ENCODE data around the gene NRCAM. TPM values are rescaled to one million over a fixed set of nuclear protein-coding genes. Genes with fewer than 3 reads are reported as not detected.

The NRCAM gene
- total RNA-seq, 2 donors from 2014 or later = 17.9 to 28.2 TPM

DNA sequence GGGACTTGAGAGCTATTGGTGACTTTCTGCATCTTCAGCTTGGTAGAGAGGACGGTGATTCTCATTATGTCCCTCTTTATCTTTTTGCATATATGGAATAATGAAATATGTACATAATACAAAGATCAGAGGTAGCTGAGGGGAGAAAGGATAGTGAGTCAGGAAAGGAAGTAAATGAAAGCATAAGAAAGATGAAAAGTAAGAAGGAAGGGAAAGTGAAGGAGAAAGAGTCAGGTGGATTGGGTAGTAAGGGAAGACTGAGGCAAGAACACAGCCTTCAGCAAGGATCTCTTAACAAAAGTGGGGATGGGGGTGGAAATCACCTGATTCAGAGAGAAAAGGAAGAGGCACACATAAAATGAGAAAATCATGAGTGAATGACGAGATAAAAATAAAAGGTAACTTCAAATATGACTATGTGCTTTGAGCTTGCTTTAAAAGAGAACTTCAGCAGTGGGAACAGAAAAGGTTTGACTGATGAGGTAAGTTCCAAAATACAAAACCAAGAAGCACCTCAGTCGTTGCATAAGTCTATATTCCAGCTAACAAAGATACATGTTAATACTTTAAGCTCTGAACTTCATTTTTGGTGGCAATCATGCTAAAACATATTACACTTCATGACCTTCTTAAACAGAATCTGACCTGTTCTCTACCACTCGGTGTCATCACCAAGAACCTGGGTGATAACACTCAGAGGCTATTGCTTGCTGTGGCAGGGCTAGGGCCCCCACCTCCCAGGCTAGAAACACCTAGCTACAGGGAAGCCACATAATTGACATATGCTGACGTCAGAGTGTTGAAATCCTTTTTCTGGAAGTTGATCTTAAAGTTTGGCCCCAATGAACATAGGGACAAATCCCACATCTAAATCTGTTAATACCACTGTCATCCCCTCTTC is 32.9 kb downstream of the NRCAM start:
- Mint-ChIP-seq H3K27ac (no peak overlapping the region), H3K27me3 (ENCODE audit: insufficient read depth) (no peaks in the 10 kb centered on the region), H3K36me3 (ENCODE audit: low read depth) (no peaks in the 10 kb centered on the region), H3K4me1 (peaks cover 11% of the 10 kb centered on the region), H3K9me3 (no peaks in the 10 kb centered on the region), H3K4me3 (no peak overlapping the region)
- TF ChIP-seq, protein P1, sequence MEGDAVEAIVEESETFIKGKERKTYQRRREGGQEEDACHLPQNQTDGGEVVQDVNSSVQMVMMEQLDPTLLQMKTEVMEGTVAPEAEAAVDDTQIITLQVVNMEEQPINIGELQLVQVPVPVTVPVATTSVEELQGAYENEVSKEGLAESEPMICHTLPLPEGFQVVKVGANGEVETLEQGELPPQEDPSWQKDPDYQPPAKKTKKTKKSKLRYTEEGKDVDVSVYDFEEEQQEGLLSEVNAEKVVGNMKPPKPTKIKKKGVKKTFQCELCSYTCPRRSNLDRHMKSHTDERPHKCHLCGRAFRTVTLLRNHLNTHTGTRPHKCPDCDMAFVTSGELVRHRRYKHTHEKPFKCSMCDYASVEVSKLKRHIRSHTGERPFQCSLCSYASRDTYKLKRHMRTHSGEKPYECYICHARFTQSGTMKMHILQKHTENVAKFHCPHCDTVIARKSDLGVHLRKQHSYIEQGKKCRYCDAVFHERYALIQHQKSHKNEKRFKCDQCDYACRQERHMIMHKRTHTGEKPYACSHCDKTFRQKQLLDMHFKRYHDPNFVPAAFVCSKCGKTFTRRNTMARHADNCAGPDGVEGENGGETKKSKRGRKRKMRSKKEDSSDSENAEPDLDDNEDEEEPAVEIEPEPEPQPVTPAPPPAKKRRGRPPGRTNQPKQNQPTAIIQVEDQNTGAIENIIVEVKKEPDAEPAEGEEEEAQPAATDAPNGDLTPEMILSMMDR (conservative IDR thresholded peaks at IDR 0.05) = no peak
- DNase-seq = no peak
- Histone ChIP-seq H3K9ac (ENCODE audit: extremely low read depth, low read length, poor library complexity, severe bottlenecking) (no peak overlapping the region), H3K36me3 (ENCODE audit: control insufficient read depth, insufficient read depth, low read length) (no peaks in the 10 kb centered on the region), H3K4me3 (ENCODE audit: low read length) (no peak overlapping the region), H3K9me3 (ENCODE audit: control insufficient read depth, low read length) (no peaks in the 10 kb centered on the region), H3K4me1 (ENCODE audit: control insufficient read depth, insufficient read depth, low read length) (no peaks in the 10 kb centered on the region), H3K27me3 (ENCODE audit: control insufficient read depth, insufficient read depth, low read length, poor library complexity, severe bottlenecking) (no peaks in the 10 kb centered on the region), H3K27ac (ENCODE audit: low read depth, low read length) (no peak overlapping the region)
- 94 to 95% methylated on average over 3 to 5 of the region's 5 CpGs for WGBS, 2 experiments (ENCODE audit: insufficient coverage in 1 of 2, insufficient read length in 1 of 2)

DNA sequence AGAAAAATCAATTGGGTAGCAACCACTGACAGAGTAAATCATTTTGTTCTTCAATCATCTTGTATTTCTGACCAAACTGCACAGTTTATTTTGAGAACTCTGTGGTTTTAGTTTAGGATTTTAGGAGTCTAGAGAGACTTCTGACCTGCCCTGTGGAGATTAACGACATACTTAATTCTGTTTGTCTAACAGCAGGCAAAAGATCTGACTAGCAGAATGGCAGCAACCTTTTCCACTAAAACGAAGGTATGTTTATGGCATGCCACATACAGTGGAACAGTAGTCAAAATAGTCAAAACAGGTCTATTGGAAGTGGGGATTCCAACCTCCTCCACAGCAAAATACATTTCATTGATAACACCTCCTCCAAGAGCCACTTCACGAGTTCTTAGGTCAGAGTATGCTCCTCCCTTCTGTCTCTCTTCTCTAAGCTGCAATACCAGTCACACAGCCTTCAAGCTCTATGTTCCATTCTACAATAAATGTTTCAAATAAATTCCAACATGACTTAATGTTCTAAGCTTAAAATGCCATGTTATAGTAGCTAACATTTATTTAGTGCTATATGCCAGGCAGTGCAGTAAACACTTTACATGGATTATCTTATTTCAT is 34.4 kb downstream of the NRCAM start:
- H3K9me3 ChIP-seq (ENCODE audit: control insufficient read depth, low read length) = no peaks in the 10 kb centered on the region
- H3K27me3 ChIP-seq (ENCODE audit: control insufficient read depth, insufficient read depth, low read length, poor library complexity, severe bottlenecking) = no peaks in the 10 kb centered on the region
- Mint-ChIP-seq H3K9me3 (no peaks in the 10 kb centered on the region), H3K4me3 (no peak overlapping the region), H3K27me3 (ENCODE audit: insufficient read depth) (no peaks in the 10 kb centered on the region), H3K27ac (no peak overlapping the region), H3K4me1 (peaks cover 11% of the 10 kb centered on the region), H3K36me3 (ENCODE audit: low read depth) (no peaks in the 10 kb centered on the region)
- no peak overlapping the region for H3K9ac ChIP-seq (ENCODE audit: extremely low read depth, low read length, poor library complexity, severe bottlenecking)
- no peak for DNase-seq
- H3K4me1 ChIP-seq (ENCODE audit: control insufficient read depth, insufficient read depth, low read length) = no peaks in the 10 kb centered on the region
- H3K4me3 ChIP-seq (ENCODE audit: low read length) = no peak overlapping the region
- 60 to 72% methylated on average over 3 of the region's 3 CpGs for WGBS, 2 experiments (ENCODE audit: insufficient coverage in 1 of 2, insufficient read length in 1 of 2)
- TF ChIP-seq, protein P1 (conservative IDR thresholded peaks at IDR 0.05) = no peak
- no peaks in the 10 kb centered on the region for H3K36me3 ChIP-seq (ENCODE audit: control insufficient read depth, insufficient read depth, low read length)
- H3K27ac ChIP-seq (ENCODE audit: low read depth, low read length) = no peak overlapping the region

DNA sequence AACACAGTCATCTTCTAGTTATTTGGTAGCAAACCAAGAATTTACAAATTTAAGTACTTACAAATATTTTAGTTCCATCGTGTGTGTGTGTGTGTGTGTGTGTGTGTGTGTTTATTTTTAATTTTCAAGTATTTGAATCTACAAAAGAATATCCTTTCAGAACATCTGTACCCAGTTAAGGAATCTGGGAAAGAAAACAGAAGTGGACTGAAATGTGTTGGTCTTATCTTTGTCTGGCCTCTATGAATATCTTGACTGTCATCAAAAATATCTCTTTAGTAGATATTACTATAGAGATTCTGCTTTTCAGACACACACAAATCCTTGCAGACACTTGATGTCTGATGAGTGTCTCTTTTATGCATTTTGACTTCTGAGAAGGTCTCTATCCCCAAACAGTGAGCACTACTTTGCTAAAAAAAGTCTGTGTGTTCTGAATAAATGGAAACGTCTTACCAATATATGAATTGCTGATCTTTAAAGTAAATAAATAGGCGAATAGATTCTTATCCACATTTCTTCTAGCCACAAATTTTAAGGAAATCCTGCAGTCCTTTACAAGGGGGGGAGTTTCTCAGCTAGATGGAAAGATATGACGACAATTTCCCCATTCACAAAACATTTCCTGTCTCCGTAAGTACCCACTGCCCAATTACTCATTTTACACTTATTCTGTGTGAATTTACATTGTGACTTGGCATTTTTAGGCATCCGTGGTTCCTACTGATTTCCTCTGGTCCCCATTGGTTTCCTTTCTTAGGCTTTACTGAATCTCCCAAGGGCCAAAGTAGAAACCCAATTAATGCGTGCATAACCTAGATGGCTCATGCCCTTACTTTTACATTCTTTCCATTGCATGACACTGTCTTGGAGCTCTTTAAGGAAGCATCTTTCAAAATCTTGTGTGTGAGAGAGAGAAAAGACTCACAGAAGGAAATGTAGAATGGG is 36.0 kb downstream of the NRCAM start:
- Mint-ChIP-seq H3K27me3 (ENCODE audit: insufficient read depth) (no peaks in the 10 kb centered on the region), H3K27ac (no peak overlapping the region), H3K4me3 (no peak overlapping the region), H3K4me1 (peaks cover 11% of the 10 kb centered on the region), H3K9me3 (no peaks in the 10 kb centered on the region), H3K36me3 (ENCODE audit: low read depth) (no peaks in the 10 kb centered on the region)
- Histone ChIP-seq H3K4me3 (ENCODE audit: low read length) (no peak overlapping the region), H3K36me3 (ENCODE audit: control insufficient read depth, insufficient read depth, low read length) (no peaks in the 10 kb centered on the region), H3K27ac (ENCODE audit: low read depth, low read length) (no peak overlapping the region), H3K27me3 (ENCODE audit: control insufficient read depth, insufficient read depth, low read length, poor library complexity, severe bottlenecking) (no peaks in the 10 kb centered on the region), H3K9ac (ENCODE audit: extremely low read depth, low read length, poor library complexity, severe bottlenecking) (no peak overlapping the region), H3K9me3 (ENCODE audit: control insufficient read depth, low read length) (no peaks in the 10 kb centered on the region), H3K4me1 (ENCODE audit: control insufficient read depth, insufficient read depth, low read length) (no peaks in the 10 kb centered on the region)
- WGBS, 2 experiments (ENCODE audit: insufficient coverage in 1 of 2, insufficient read length in 1 of 2) = 79 to 87% methylated on average over 2 to 5 of the region's 7 CpGs
- TF ChIP-seq, protein P1 (conservative IDR thresholded peaks at IDR 0.05) = no peak
- no peak for DNase-seq
